T-helper 2 cell (primary cell): Measurements from ENCODE around the gene LHFPL3.

Experiments used
- DNase-seq, 5 experiments: peaks; one replicate each; pipeline versions ENCODE4 v3.0.0 to v3.0.0-alpha.2; 2012 to 2022

Gene LHFPL3

DNA sequence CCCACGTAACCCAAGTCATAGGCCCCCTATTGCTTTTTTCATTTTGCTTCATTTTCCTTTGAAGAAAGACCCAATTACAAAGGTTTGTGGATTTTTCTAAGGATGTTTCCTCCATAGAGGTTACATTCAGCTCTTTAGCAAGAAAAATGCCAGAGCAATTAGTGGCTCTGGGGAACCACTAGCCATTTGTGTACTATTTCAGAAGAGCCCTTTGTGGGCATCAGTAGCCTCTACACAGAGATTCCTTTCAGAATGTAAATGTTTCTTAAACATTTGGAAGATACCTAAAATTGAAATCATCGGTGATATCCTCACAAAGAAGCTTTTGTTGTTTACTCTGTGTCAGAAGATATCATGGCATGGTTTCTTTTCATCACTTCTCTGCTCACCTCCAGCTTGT lies 394.6 kb downstream of the LHFPL3 start:
- DNase-seq, result no peak

DNA sequence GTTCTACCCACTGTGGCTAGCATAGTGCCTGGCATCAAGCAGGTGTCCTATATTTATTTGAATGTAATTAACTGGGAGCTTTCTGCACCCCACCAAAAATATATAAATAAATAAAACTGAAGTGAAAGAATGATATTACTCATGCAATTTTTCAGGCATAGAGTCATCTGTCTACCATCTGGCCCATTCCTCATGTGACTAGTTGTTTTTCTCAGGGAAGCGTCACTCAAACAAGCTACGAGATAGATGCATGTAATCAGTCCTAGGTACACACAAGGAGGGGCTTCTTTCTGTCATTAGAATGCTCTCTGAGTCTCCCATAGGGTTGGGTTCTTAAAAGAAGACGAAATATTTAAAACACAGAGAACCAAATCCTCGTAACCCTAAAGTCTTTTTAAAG lies 430.1 kb downstream of the LHFPL3 start:
- no peak for DNase-seq

DNA sequence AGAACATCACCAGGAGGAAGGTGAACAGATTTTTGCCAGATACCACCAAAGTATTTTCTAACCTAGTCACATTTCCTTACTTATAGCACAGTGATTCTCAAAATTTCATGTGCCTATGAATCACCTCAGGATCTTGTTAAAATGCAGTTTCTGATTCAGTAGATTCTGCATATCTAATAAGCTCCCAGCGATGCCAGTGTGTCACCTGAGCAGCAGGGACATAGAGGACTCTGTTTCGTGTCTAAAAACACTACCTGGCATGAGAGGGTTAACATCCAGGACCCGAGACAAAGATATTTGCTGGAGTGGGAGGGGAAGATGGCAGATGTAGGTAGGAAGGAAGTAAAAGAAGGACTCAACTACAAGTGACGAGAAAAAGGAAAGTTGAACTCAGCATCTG lies 433.5 kb downstream of the LHFPL3 start:
- no peak for DNase-seq

DNA sequence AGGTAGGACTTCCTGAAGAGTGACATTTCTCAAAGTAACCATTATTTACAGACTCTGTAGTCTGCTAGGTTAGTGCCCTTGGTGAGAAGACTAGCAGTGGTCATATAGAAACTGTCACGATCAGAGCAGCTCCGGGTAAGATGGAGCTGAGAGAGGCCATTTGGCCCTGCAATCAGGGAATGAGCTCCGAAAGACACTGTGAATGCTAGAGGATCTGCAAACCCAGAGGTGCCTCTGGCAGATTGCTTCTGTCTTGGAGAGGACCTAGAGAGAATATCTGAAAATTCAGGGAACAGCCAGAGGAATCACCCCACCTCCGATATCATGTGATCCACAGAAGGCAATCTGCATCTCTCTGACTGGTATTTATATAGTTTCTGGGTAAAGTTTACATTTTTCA lies 438.7 kb downstream of the LHFPL3 start:
- no peak for DNase-seq

DNA sequence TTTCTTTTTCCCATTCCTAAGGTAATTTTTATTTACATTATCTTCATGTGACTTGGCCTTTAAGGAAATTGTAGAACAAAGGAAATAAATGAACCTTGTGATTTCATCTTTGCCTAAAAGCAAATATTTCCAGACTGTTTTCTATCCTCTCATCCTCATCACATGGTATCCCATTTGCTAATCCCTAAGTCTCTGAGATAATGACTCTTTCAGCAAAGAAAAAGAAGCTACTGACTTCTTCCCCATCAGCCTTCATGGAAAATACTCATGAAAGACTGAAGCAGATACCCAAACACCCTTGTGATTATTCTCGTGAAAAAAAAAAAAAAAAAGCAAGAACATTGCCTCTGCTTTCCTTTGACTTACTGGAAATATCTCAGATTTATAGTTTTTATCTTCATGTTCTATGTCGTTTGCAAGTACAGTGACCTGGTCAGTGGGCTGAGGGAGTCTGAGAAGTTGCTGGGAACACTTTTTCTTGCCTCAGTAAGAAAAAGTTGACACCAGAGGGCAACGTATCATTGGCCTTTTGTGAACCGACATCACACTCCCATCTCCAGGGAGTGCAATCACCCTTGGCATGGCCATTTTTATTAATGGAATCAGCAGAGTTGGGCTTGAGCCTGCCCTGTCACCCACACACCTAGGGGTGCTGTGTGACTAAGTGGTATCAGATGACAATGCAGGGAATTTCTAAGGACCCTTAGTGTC lies 439.6 kb downstream of the LHFPL3 start:
- DNase-seq, result no peak

DNA sequence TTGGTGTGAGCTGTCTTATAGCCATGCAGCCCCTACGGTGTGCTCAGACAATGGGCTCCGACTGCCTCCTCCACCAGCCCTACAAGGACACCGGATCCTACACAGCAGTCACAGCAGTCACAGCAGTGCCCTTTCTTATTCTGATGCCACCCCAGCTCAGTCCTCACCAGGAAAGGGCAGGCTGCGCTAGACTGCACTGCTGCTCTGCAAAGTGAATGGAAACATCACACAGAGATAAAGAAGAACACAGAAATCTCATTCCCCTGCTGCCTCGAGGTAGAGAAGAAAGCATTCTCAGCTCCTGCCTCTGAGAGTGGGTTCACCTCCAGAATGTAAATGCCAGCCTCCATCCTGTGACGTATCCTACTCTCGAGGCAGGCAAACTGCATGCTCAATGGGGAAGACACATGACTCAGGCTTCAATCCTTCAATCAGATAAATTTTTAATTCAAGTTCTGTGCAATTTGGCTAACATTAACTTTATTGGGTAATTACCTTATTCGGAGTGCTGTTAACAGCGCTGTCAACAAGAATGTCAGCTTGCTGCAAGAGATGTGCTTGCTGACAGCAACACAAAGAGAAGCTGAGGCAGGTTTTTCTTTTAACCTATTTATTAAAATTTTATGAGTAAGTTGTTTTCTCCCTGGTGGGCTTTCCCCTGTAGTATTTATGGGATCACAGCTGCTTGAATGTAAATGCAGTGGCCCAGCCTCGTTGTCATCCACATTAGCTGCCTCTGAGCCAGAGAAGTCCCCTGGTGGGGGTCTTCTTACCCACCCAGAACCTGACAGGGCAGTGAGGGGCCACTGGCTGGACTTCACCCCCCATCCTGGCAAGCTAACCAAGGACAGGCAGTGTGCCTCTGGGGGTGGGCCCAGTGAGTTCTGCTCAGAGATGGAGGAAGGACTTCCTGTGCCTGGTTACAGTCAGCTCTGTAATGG lies 444.3 kb downstream of the LHFPL3 start:
- DNase-seq, result no peak

DNA sequence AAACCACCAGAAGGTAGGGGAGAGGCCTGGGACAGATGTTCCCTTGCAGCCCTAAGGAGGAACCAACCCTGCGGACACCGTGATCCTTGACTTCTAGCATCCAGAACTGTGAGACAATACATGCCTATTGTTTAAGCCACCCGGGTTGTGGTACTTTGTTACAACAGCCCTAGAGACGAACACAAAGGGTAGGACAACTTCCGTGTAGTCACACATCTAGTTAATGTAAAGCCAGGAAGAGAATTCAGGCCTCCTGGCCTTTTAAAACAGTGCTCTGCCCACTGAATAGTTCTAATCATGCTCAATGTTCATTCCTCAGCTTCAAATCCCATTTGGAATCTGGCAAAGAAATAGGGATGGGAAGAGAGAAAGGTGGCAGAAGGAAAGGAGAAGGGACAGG lies 445.4 kb downstream of the LHFPL3 start:
- DNase-seq, result no peak

DNA sequence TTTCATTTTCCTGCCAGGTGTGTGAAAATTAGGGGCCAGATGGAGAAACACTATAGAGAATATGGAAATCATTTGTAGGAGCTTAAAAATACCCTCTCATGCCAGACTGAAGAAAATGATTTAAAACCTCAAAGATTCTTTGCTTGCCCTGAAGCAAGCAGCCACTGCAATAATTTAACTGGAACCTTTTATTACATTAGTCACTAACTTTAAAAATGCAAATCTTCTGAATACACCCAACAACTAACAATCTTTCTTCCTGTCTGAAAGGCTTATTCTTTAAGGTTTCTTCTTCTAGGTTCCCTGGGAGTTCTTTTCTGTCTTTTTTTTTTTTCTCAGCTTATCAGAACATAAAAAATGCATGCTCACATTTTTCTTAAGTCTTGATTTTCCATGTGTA lies 447.1 kb downstream of the LHFPL3 start:
- DNase-seq, result no peak

DNA sequence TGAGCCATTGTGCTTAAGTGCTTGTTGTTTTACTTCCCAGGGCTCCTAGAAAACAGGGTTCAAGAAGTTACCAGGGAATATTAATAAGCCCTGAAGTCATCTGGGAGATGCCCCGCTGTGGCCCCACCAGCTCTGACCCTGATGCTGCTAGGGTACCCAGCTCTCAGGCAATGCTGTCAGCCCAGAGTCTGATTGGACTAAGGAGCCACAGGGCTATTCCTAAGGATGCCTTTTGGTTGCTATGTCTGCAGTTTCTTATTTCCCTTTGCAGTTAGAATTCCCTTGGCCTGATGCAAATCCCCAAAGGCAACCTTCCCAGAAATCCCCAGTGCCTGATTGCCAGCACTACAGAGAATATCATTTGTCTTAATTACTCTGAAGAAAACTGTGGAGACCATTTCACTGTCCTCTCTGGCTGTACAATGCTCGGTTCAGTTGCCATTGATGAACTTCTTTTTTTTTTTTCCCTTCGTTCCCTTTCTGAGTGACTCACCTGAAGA lies 448.9 kb downstream of the LHFPL3 start:
- DNase-seq, result no peak

DNA sequence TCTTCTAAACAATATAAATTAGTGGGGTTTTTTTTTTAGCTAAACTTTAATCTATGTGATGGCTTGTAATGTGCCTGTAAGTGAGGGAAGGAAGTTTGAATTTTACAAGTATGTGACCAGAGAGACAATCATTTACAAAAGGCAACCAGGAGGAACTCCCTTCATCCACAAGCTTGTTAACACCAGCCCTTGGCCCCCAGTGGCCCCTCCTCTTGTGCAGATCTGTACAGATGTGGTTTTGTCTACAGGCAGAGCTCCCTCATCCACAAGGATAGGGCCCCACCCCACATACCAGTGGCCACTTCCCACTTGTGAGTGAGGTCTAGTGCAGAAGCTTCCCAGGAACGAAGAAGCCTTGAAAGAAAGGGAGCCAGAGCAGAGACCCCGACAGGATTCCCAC lies 451.5 kb downstream of the LHFPL3 start:
- no peak for DNase-seq

DNA sequence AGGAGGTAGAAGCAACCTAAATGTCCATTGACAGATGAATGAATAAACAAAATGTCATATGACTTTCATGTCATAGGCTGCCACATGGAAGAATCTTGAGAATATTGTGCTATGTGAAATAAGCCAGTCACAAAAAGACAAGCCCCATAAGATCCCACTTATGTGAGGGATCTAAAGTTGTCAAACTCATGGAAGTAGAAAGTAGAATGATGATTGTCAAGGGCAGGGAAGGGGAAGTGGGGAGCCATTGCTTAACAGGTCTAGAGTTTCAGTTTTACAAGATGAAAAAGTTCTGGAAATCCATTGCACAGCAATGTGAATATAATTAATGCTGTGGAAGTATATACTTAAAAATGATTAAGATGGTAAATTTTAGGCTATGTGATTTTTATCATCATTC lies 456.3 kb downstream of the LHFPL3 start:
- DNase-seq, result no peak

DNA sequence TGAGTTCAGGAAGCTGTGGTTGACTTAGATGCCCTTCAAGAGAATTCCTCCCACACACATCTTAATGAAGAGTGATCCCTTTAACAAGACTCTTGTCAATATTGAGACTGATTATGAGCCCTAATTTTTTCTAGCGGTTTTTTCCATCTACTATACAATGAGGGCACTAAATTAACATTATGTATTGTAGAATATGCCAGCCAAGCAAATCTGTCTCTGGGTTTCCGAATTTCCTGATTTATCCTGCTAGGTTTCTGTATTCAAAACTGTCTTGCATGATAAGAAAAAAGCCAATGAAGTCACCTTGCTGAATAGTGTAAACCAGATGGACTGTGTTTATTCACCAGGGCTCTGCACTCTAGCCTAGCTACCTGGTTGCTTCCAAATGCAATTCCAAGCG lies 461.4 kb downstream of the LHFPL3 start:
- DNase-seq, result no peak

DNA sequence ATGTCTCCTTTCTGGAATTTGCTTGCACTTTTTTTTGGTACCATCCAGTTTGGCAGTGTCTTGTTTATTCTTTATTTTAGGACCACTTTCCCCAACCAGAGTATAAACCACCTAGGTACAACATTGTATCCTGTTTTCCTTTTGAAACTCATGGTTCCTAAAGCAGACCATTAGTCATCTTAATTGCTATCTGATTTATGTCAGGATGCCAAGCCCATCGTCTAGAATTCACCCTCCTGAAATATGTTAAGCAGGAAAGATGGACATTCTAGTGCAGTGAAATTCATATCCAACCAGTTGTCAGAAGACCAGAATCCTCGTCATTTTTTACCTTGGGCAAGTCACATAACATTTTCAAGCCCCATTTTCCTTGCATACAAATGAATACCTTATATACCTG lies 462.0 kb downstream of the LHFPL3 start:
- DNase-seq, result no peak

DNA sequence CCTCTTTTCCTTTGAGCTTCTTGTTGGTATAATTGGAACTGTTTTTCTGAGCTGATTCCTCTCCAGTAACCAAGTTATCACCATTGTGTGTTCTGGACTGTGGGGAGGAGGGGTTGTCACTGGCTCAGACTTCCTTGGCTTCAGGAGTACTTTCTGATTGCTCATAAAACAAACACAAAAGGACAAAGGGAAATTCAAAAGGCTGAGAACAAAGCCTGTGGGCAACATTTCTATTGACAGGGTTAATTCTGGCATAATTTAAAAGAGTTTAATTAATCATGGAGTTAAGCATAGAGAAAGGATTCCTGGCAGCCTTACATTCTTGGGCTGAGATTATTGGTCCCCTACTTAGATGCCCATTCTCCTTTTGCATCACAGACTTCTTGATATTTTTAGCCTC lies 462.7 kb downstream of the LHFPL3 start:
- no peak for DNase-seq

DNA sequence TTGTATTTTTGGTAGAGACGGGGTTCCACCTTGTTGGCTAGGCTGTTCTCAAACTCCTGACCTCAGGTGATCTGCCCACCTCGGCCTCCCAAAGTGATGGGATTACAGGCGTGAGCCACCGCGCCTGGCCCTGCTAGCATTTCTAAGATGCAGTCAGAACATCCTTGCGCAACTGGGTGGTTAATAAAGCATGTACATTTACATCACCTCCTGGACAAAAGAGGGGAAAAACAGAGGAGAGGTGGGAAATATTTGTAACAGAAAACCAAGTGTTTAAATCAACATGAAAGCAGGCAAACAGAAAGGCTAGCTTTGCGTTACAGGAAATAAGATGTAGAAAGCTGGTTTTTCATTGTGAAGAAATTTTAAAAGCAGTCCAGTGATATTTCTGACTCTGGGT lies 464.7 kb downstream of the LHFPL3 start:
- DNase-seq, result no peak

DNA sequence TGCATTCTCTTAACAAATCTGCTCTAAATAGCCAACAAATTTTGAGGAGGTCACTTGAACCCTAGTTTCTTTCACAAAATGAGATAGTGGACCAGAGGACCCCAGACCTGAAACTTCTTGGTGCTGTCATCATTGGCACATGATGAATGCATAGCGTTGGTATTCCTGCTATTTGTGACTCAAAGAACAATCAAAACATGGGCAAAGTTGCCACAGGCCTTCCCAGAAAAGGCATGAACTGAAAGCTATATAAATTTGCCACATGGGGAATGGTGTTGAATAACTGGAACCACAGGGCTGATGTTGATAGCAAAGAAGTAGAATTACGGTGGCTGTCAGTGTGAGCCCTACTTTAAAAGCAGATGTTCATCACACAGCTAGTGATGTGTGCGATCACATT lies 465.8 kb downstream of the LHFPL3 start:
- DNase-seq, result no peak

DNA sequence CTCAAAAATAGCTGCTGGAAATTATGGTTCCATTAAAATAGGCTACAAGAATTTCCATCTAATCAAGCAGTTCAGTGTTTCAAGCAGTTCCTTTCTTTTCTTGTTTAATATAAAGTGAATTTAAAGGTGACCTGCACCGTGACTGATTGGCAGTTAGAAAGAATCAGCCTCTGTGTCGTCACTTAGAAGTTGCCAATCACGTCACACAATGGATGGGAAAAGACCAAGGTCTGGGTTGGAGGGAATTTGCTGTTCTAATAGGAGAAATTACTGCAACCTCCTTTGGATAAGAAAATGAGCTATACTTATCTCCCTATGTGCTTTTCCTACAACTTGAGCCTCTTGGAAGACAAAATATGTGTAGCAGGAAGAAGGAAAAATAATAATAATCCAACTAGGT lies 466.2 kb downstream of the LHFPL3 start:
- DNase-seq, result no peak

DNA sequence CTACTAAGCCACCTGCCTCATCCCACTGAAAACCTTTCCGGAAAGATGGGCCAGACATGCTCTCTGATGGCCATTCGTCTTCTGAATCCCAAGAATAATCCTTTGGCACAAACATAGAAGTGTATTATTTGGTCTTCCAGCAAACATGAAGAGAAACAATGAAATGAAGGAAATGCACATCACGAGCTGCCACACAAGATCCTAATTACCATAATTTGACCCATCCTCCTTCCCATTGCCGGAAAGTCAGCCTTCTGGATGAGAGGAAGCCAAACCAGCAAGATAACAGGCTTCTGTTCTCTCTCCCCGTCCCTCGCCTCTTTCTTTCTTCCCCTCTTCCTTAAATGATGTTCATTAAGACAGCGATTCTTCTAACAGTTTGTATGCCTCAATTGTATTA lies 466.7 kb downstream of the LHFPL3 start:
- no peak for DNase-seq

DNA sequence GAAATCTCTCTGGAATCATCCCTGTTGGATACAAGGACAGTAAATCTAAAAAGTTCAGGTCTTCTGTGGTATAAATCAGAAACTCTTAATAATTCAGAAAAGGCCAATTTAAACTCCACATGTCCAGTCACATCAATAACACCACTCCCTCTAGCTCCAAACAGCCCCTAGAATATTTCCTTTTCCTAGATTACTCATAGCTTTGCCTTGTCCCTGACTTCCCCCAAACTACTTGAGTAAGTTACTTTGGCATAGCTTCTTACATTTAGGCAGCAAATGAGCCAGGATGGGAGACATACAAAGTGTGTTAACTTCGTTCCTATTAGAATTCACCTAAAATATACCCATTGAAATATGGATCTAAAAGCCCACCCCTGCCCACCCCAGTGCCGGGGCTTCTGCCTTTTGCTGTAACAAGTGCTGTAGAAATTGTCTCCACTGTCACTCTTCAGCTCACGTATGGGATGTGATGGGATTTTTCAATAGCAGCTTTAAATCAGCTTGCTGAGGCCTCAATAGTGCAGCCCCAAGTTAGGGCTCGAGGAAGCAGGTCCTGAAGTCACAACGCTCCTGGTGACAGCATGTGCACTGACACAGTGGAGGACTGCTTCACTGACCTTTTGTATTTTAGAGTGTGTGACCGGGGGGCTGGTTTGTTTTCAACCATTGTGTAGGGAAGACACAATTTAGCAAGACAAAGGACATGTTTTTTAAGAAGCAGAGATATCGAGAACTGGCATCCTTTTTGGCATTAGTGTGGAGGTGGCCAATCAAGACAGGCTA lies 467.4 kb downstream of the LHFPL3 start:
- no peak for DNase-seq

DNA sequence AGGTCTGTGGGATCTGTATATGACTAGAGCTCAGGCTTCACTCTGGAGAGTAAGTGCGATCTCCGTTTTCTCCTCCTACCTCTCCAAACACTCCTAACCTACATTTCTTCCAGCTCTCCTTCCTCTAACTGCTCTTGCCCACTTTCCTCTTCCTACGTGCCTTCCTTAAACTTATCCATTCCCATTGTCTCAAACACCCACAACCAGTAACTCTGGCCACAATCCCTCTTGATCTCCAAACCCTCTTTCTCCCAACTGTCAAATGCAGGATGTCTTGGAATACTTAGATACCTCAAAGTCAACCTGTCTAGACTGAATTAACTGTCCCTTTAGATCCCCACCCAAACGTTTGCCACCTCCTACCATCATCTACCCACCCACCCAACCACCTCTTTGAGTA lies 471.9 kb downstream of the LHFPL3 start:
- no peak for DNase-seq

DNA sequence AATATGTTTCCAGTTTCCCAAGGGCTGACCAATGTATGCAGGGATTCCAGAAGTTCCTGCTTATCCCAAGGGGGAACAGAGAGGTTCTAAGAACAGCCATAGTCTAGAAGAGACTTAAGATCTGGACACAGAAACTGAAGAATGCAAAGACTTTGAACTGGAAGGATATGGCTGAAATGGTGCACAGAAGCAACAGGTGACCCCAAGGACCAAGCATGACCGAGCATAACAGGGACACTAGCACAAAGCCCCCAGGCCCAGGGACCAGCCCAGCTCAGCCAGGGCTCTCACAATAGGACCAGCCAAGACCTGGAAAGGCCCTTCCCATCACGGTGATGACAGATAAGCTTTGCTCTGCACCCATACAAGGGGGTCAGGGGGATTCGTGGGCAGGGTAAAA lies 472.6 kb downstream of the LHFPL3 start:
- DNase-seq, result no peak

DNA sequence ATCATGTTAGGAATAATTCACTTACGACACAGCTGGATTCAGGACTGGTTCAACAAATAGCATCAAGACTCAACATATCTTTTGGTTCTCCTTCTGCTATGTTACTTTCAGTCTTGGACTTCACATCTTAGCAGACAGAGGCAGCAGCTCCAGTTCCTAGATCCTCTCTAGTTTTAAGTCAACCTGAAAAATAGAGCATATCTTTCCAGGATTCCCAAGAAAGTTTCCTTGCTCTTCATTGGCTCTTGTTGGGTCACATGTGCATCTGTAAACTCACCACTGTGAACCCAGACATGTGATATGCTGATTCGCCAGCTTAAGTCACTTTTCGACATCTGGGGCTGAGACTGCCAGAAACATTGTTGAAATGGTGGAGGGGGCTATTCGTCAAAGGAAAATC lies 475.5 kb downstream of the LHFPL3 start:
- no peak for DNase-seq

DNA sequence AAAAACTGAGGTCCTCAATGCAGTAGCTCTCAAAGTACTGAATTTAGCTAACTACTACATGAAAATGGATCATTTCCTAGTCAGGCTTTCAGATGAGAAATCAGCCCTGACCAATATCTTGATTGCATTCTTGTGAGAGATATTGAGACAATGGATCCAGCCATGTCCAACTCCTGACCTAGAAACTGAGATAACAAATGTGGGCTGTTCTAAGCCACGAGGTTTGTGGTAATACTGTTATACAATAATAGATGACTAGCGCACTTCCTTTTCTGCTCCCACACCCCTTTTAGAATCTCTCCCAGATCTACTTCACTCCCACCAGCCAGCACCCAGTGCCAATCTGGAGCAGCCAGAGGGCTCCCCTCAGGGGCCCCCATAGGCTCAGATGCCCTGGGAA lies 476.3 kb downstream of the LHFPL3 start:
- DNase-seq, result no peak
